ENCODE data around the gene PSMA1. TPM values are rescaled to one million over a fixed set of nuclear protein-coding genes. Genes with fewer than 3 reads are reported as not detected.

PSMA1 gene
- total RNA-seq, 1 experiment from 2014 or later: 121 TPM

Small RNA genes within 50 kb of the gene (small RNA-seq; reads per million reads assigned to genes)
- gene RNU7-49P: not detected

Other genes with a start within 250 kb of the PSMA1 start
- 74.8 and 78.3 TPM in 2 replicates for gene RRAS2, start 161.2 kb downstream of the PSMA1 start, total RNA-seq (2014; rRNA removed; shearing (Covaris generic))
- 70.9 and 77.0 TPM in 2 replicates for gene COPB1, start 20.6 kb downstream of the PSMA1 start, total RNA-seq (2014; rRNA removed; shearing (Covaris generic))
- 25.9 and 31.2 TPM in 2 replicates for gene PDE3B, start 123.4 kb upstream of the PSMA1 start, total RNA-seq (2014; rRNA removed; shearing (Covaris generic))